ENCODE data around the gene ZMYM4. TPM values are rescaled to one million over a fixed set of nuclear protein-coding genes. Genes with fewer than 3 reads are reported as not detected.
"Not testable (repeated sequence)": the region's sequence is repeated elsewhere in the genome, so short reads cannot be mapped to it uniquely, and the experiment has no call there.

The ZMYM4 gene
- total RNA-seq, 3 donors from 2014 or later = 30.5 to 46.6 (median 31.6) TPM

DNA sequence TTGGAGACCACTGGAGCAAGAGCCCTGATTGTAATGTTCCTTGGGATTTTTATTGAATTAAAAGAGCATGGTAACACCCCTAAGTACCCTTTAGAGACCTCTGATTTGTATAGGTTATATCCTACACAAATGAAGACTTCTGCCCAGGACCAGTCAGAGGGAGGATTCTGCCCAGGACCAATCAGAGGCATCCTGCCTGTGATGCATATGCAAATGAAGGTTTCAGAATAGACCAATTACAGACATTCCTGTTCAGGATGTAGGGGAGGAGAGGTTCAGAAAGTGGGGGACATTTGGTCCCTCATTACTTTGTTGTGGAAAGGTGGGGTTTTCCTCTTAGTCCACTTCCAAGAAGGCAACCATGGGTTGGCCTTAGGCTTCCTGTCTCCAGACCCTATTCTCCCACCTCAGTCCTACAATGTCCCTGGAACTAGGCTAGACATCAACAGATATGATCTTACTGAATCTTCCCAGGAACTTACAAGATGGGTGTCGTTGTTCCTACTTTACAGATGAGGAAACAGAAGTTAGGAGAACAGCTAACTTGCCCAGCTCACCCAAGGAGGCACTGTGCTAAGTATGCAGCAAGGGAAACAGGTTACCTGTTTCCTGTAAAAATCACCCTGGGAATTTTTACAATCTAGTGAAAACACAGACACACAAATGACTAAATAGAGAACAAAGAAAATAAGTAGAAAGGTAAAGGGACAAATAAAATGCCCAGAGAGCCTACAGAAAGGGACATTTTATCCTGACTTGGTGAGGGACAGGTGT lies 38.7 kb upstream of the ZMYM4 start:
- Histone ChIP-seq H3K36me3 (ENCODE audit: low read depth) (no peaks in the 10 kb centered on the region), H3K9me3 (no peaks in the 10 kb centered on the region), H3K4me3 (no peak overlapping the region), H3K4me1 (ENCODE audit: low read depth) (no peaks in the 10 kb centered on the region)
- ATAC-seq = no peak
- intact Hi-C loops (cut with DNase I, micrococcal nuclease) = no loop called here
- no peak for DNase-seq
- no peak for TF ChIP-seq CTCF (IDR thresholded peaks at IDR 0.05)

DNA sequence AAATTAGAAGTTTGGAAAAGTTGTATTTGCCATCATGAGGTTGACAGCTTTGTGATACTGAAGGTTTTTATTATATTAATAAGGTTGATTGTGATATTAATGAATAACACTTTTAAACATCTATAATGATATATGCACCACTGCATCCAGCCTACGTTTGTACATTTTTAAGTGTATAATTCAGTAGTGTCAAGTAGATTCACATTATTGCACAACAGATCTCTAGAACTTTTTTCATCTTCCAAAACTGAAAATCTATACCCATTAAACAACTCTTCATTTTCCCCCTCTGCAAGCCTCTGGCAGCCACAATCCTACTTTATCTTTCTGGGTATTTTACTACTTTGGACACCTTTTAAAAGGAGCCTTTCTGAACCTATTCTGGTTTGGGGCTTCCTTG lies 37.2 kb upstream of the ZMYM4 start:
- DNase-seq (no peak), ATAC-seq (no peak)
- Histone ChIP-seq H3K36me3 (ENCODE audit: low read depth) (no peaks in the 10 kb centered on the region), H3K4me3 (no peak overlapping the region), H3K4me1 (ENCODE audit: low read depth) (no peaks in the 10 kb centered on the region), H3K9me3 (no peaks in the 10 kb centered on the region)
- intact Hi-C loops (cut with DNase I, micrococcal nuclease) = no loop called here
- TF ChIP-seq CTCF (IDR thresholded peaks at IDR 0.05) = no peak

- H3K4me3 ChIP-seq; H3K36me3 ChIP-seq (ENCODE audit: low read depth); intact Hi-C loops (cut with DNase I, micrococcal nuclease); ATAC-seq; H3K4me1 ChIP-seq (ENCODE audit: low read depth); DNase-seq; H3K9me3 ChIP-seq: not testable (repeated sequence)
These were observed 31.7 kb upstream of the ZMYM4 start for GRCh38 chr1:35236772-35237171.

DNA sequence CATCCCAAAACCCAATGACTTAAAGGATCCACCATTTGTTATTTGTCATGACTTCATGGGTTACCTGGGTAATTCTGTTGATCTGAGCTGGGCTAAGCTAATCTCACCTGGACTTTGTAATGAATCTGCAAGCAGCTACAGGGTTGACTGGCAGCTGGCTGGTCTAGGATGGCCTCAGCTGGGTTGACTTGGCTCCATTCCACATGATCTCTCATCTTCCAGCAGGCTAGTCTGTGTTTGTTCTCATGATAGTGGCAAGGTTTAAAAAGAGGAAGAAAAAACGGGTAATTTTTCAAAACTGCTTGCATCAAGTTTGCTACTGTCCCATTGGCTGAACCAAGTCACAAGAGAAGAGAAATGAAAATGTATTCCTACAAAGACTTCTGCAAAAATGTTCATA lies 24.8 kb upstream of the ZMYM4 start:
- no peaks in the 10 kb centered on the region for H3K36me3 ChIP-seq (ENCODE audit: low read depth)
- peak; percentile 76 for ATAC-seq
- H3K4me1 ChIP-seq (ENCODE audit: low read depth) = no peaks in the 10 kb centered on the region
- no peaks in the 10 kb centered on the region for H3K9me3 ChIP-seq
- peak in 2 of 3 donors; percentile 28 to 64 for DNase-seq
- intact Hi-C loops (cut with DNase I, micrococcal nuclease) = no loop called here
- no peak overlapping the region for H3K4me3 ChIP-seq
- no peak for TF ChIP-seq CTCF (IDR thresholded peaks at IDR 0.05)

DNA sequence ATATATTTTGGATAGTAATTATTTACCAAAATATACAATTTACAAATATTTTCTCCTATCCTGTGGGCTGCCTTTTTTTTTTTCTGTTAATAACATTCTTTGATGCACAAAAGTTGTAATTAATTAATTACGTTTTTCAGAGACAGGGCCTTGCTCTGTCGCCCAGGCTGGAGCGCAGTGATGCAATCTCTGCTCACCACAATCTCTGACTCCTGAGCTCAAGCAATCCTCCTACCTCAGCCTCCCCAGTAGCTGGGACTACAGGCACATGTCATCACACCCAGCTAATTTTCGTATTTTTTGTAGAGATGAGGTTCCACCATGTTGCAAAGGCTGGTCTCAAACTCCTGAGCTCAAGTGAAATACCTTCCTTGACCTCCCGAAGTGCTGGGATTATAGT lies 21.3 kb upstream of the ZMYM4 start:
- no peak for DNase-seq
- Histone ChIP-seq H3K36me3 (ENCODE audit: low read depth) (no peaks in the 10 kb centered on the region), H3K4me1 (ENCODE audit: low read depth) (no peaks in the 10 kb centered on the region), H3K4me3 (no peak overlapping the region), H3K9me3 (no peaks in the 10 kb centered on the region)
- TF ChIP-seq CTCF (IDR thresholded peaks at IDR 0.05) = no peak
- intact Hi-C loops (cut with DNase I, micrococcal nuclease) = no loop called here
- ATAC-seq = no peak

GRCh38 chr1:35253941-35254340 lies 14.6 kb upstream of the ZMYM4 start:
- Histone ChIP-seq H3K36me3 (ENCODE audit: low read depth) (no peaks in the 10 kb centered on the region), H3K4me3 (no peak overlapping the region), H3K4me1 (ENCODE audit: low read depth) (no peaks in the 10 kb centered on the region), H3K9me3 (no peaks in the 10 kb centered on the region)
- no peak for TF ChIP-seq CTCF (IDR thresholded peaks at IDR 0.05)
- DNase-seq (no peak), ATAC-seq (no peak)
- intact Hi-C loops (cut with DNase I, micrococcal nuclease) = no loop called here
